Effector memory CD4-positive, alpha-beta T cell (primary cell): Measurements from ENCODE around the gene ZNF440.
"Not testable (repeated sequence)": the region's sequence is repeated elsewhere in the genome, so short reads cannot be mapped to it uniquely, and the experiment has no call there.

Source experiments
- DNase-seq, 3 donors: peaks; one replicate each; pipeline ENCODE4 v3.0.0-alpha.2; 2020
- H3K27ac ChIP-seq: 2 replicates; pipeline ENCODE4 v1.7.0; 2013; ENCODE audit warnings: mild to moderate bottlenecking, low read length, moderate library complexity; ENCODE audit not compliant: insufficient read depth, poor library complexity, severe bottlenecking
- H3K27me3 ChIP-seq: replicated peaks from 2 replicates; pipeline ENCODE4 v1.7.0; 2013; ENCODE audit warnings: mild to moderate bottlenecking, low read length; ENCODE audit not compliant: insufficient read depth, control insufficient read depth, poor library complexity, severe bottlenecking
- H3K36me3 ChIP-seq: 2 replicates; pipeline ENCODE4 v1.7.0; 2013; ENCODE audit warnings: mild to moderate bottlenecking, low read length, moderate library complexity; ENCODE audit not compliant: control insufficient read depth, insufficient read depth
- H3K4me1 ChIP-seq: 2 replicates; pipeline ENCODE4 v1.7.0; 2013; ENCODE audit warnings: low read length, mild to moderate bottlenecking; ENCODE audit not compliant: control insufficient read depth, insufficient read depth, poor library complexity, severe bottlenecking
- H3K4me3 ChIP-seq: 2 replicates; pipeline ENCODE4 v1.7.0; 2013; ENCODE audit warnings: low read length, low read depth, mild to moderate bottlenecking; ENCODE audit not compliant: insufficient read depth, poor library complexity, severe bottlenecking
- H3K9me3 ChIP-seq: 2 replicates; pipeline ENCODE4 v1.7.0; 2013; ENCODE audit warnings: mild to moderate bottlenecking, low read length, moderate library complexity; ENCODE audit not compliant: control insufficient read depth

Gene ZNF440

GRCh38 chr19:11828957-11829876, 15.1 kb downstream of the ZNF440 start:
- H3K9me3 ChIP-seq, result peaks cover 11% of the 10 kb centered on the region
- H3K4me3 ChIP-seq, H3K27ac ChIP-seq, DNase-seq, H3K27me3 ChIP-seq, H3K4me1 ChIP-seq: not testable (repeated sequence)
- H3K36me3 ChIP-seq, result peaks cover 31% of the 10 kb centered on the region

GRCh38 chr19:11832253-11832912, 18.3 kb downstream of the ZNF440 start:
- DNase-seq, result no peak
- no peak overlapping the region for H3K4me3 ChIP-seq
- H3K27ac ChIP-seq, result no peak overlapping the region
- H3K9me3 ChIP-seq, result peaks cover 11% of the 10 kb centered on the region
- H3K27me3 ChIP-seq, result no peaks in the 10 kb centered on the region
- H3K4me1 ChIP-seq, result no peaks in the 10 kb centered on the region
- peaks cover 31% of the 10 kb centered on the region for H3K36me3 ChIP-seq

- Histone ChIP-seq H3K4me1 (no peaks in the 10 kb centered on the region), H3K9me3 (peaks cover 11% of the 10 kb centered on the region), H3K36me3 (peaks cover 27% of the 10 kb centered on the region), H3K27me3 (no peaks in the 10 kb centered on the region), H3K4me3 (no peak overlapping the region), H3K27ac (no peak overlapping the region)
- no peak for DNase-seq
These were observed 19.5 kb downstream of the ZNF440 start for GRCh38 chr19:11833541-11833940.

GRCh38 chr19:11835626-11836066, 21.6 kb downstream of the ZNF440 start:
- not testable (repeated sequence) for H3K4me1 ChIP-seq, H3K9me3 ChIP-seq, DNase-seq, H3K27ac ChIP-seq, H3K4me3 ChIP-seq, H3K27me3 ChIP-seq
- peaks cover 23% of the 10 kb centered on the region for H3K36me3 ChIP-seq

GRCh38 chr19:11843722-11844121, 29.6 kb downstream of the ZNF440 start:
- H3K36me3 ChIP-seq, result no peaks in the 10 kb centered on the region
- no peaks in the 10 kb centered on the region for H3K27me3 ChIP-seq
- H3K4me1 ChIP-seq, result no peaks in the 10 kb centered on the region
- DNase-seq, result no peak
- no peak overlapping the region for H3K27ac ChIP-seq
- no peaks in the 10 kb centered on the region for H3K9me3 ChIP-seq
- no peak overlapping the region for H3K4me3 ChIP-seq

GRCh38 chr19:11847615-11848014, 33.5 kb downstream of the ZNF440 start:
- H3K4me3 ChIP-seq, H3K36me3 ChIP-seq, H3K27me3 ChIP-seq, H3K4me1 ChIP-seq, H3K27ac ChIP-seq, DNase-seq, H3K9me3 ChIP-seq: not testable (repeated sequence)

- Histone ChIP-seq H3K27me3 (no peaks in the 10 kb centered on the region), H3K4me3 (peak overlapping the region; percentile 65), H3K9me3 (no peaks in the 10 kb centered on the region), H3K27ac (no peak overlapping the region), H3K36me3 (peaks cover 3% of the 10 kb centered on the region), H3K4me1 (no peaks in the 10 kb centered on the region)
- no peak for DNase-seq
These were observed 34.1 kb downstream of the ZNF440 start for GRCh38 chr19:11848200-11848593.

GRCh38 chr19:11848594-11849469, 34.8 kb downstream of the ZNF440 start, which contains the start of gene ZNF439:
TSS of gene ZNF439 (plus strand) at chr19:11848726. CDS start at chr19:11848868, 142 bp downstream.
- Histone ChIP-seq H3K27ac (peak within 1 kb of the TSS; percentile 42), H3K9me3 (peaks cover 1% of the 10 kb centered on the region), H3K4me3 (peak within 1 kb of the TSS; percentile 65), H3K36me3 (peaks cover 5% of the 10 kb centered on the region), H3K27me3 (no peaks in the 10 kb centered on the region), H3K4me1 (no peaks in the 10 kb centered on the region)
- DNase-seq, result peak; percentile 65 to 82 (median 78)

GRCh38 chr19:11850289-11850688, 36.2 kb downstream of the ZNF440 start:
- not testable (repeated sequence) for H3K4me3 ChIP-seq, H3K4me1 ChIP-seq, H3K9me3 ChIP-seq, DNase-seq, H3K27me3 ChIP-seq, H3K27ac ChIP-seq, H3K36me3 ChIP-seq
